Gastroesophageal sphincter (tissue), 3 donors: ENCODE data around the gene ADAD2.

Source experiments
- CTCF ChIP-seq, 4 experiments: fragments of 200-600 bp in 2 of 4; fragments of 450-650 bp in 2 of 4; sonication (generic) in 1 of 4; IDR thresholded peaks; one replicate each; pipeline ENCODE4 v1.5.1; 2017 to 2019; ENCODE audit warnings: antibody characterized with exemption in 4 of 4, mild to moderate bottlenecking in 2 of 4, moderate library complexity in 2 of 4
- POLR2A ChIP-seq, 2 donors: fragments of 450-650 bp; IDR thresholded peaks; one replicate each; pipeline ENCODE4 v1.6.1; 2017; ENCODE audit warnings: antibody characterized with exemption in 2 of 2, mild to moderate bottlenecking in 2 of 2, moderate library complexity in 1 of 2

DNA sequence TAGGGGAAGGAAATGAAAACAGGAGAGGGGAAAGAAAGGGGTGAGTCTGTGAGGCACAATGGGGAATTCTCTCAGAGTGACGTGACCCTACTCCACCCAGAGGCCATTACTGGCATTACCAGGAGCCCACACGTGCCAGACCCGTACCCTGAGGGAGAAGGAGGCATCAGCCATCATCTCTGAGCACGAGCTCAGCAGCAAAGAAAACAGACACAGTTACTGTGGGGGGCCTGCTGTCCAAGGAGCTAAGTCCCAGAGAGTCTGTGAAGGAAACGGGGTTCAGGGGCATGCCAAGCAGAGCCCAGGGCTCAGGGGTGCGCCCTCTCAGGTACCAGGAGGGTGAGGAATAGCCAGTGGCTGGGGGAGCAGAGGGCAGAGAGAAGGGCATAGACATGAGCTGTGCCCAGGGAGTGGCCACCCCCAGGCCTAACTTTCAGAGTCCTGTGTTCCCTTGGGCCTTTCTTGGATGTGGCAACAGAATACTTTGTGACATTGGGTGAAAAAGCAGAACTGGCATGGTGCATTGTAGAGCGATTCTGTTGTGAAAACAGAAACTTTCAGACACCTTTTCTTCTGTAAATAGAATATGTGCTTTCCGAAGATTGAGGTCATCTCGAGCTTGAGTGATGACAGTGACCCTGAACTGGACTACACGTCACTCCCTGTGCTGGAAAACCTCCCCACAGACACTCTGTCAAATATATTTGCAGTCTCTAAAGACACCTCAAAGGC, 15.4 kb upstream of the ADAD2 start:
- no peak for TF ChIP-seq POLR2A (IDR thresholded peaks at IDR 0.05)
- TF ChIP-seq CTCF (IDR thresholded peaks at IDR 0.05) = peak in 3 of 4 experiments; percentile 67 to 73 (median 69)
